Measurements from ENCODE around the gene RBFOX1.

Gene RBFOX1

GRCh38 chr16:7615565-7615964 lies 282.9 kb downstream of the RBFOX1 start:
- DNase-seq = no peak

GRCh38 chr16:7624871-7625766 lies 292.5 kb downstream of the RBFOX1 start:
- DNase-seq = no peak

- no peak for DNase-seq
Measured at GRCh38 chr16:7628981-7629380, 296.3 kb downstream of the RBFOX1 start.

- DNase-seq = no peak
Measured at GRCh38 chr16:7629571-7629970, 296.9 kb downstream of the RBFOX1 start.

GRCh38 chr16:7637446-7637845 lies 304.8 kb downstream of the RBFOX1 start:
- no peak for DNase-seq

- no peak for DNase-seq
Measured at GRCh38 chr16:7638306-7638705, 305.7 kb downstream of the RBFOX1 start.

- DNase-seq = no peak
Measured at GRCh38 chr16:7640334-7640733, 307.7 kb downstream of the RBFOX1 start.

- no peak for DNase-seq
Measured at GRCh38 chr16:7644176-7644575, 311.5 kb downstream of the RBFOX1 start.

GRCh38 chr16:7644811-7645210 lies 312.2 kb downstream of the RBFOX1 start:
- no peak for DNase-seq

GRCh38 chr16:7646821-7647500 lies 314.3 kb downstream of the RBFOX1 start:
- peak in 1 of 3 experiments; percentile 15 for DNase-seq

GRCh38 chr16:7650431-7650830 lies 317.8 kb downstream of the RBFOX1 start:
- DNase-seq = no peak

- no peak for DNase-seq
Measured at GRCh38 chr16:7651803-7652570, 319.3 kb downstream of the RBFOX1 start.

GRCh38 chr16:7653746-7654461 lies 321.3 kb downstream of the RBFOX1 start:
- DNase-seq = no peak

- DNase-seq = no peak
Measured at GRCh38 chr16:7675628-7676027, 343.0 kb downstream of the RBFOX1 start.

GRCh38 chr16:7680296-7680695 lies 347.7 kb downstream of the RBFOX1 start:
- no peak for DNase-seq

- no peak for DNase-seq
Measured at GRCh38 chr16:7688811-7689210, 356.2 kb downstream of the RBFOX1 start.

- DNase-seq = no peak
Measured at GRCh38 chr16:7689234-7689633, 356.6 kb downstream of the RBFOX1 start.

- DNase-seq = no peak
Measured at GRCh38 chr16:7691533-7691932, 358.9 kb downstream of the RBFOX1 start.

GRCh38 chr16:7703672-7704071 lies 371.0 kb downstream of the RBFOX1 start:
- DNase-seq = peak in 1 of 3 experiments; percentile 16

- DNase-seq = no peak
Measured at GRCh38 chr16:7705885-7706284, 373.2 kb downstream of the RBFOX1 start.

GRCh38 chr16:7709186-7709585 lies 376.5 kb downstream of the RBFOX1 start:
- no peak for DNase-seq

GRCh38 chr16:7713244-7713643 lies 380.6 kb downstream of the RBFOX1 start:
- no peak for DNase-seq

- DNase-seq = no peak
Measured at GRCh38 chr16:7714775-7715174, 382.1 kb downstream of the RBFOX1 start.
